Renal cortical epithelial cell (primary cell): ENCODE data around the gene GALNT7. TPM values are rescaled to one million over a fixed set of nuclear protein-coding genes. Genes with fewer than 3 reads are reported as not detected.
"Not testable (repeated sequence)": the region's sequence is repeated elsewhere in the genome, so short reads cannot be mapped to it uniquely, and the experiment has no call there.

ENCODE experiments used
- DNase-seq: peaks from one replicate; pipeline ENCODE4 v3.0.0-alpha.2; 2011; ENCODE audit warnings: low read depth
- total RNA-seq: library from RNA; depleted of rRNA; stranded (reverse); fragments of >200 nt; gene quantifications from 2 replicates; pipeline ENCODE4 v1.2.3, GENCODE V29; 2014

Gene GALNT7
- total RNA-seq, 1 donor from 2014 or later, result 86.4 TPM

- DNase-seq, result peak; percentile 75
Measured at GRCh38 chr4:173167758-173168395, 734 bp upstream of the GALNT7 start.

- DNase-seq, result no peak
Measured at GRCh38 chr4:173169178-173169427, 492 bp downstream of the GALNT7 start.

- DNase-seq, result no peak
Measured at GRCh38 chr4:173169428-173170181, 994 bp downstream of the GALNT7 start.

- DNase-seq, result no peak
Measured at GRCh38 chr4:173170182-173170778, 1.7 kb downstream of the GALNT7 start.

GRCh38 chr4:173171098-173171497, 2.5 kb downstream of the GALNT7 start:
- DNase-seq, result peak; percentile 59

GRCh38 chr4:173171987-173172386, 3.4 kb downstream of the GALNT7 start:
- no peak for DNase-seq

- no peak for DNase-seq
Measured at GRCh38 chr4:173174184-173174583, 5.6 kb downstream of the GALNT7 start.

GRCh38 chr4:173174594-173175012, 6.0 kb downstream of the GALNT7 start:
- DNase-seq, result no peak

GRCh38 chr4:173176010-173176409, 7.4 kb downstream of the GALNT7 start:
- DNase-seq, result no peak

GRCh38 chr4:173177232-173177631, 8.6 kb downstream of the GALNT7 start:
- no peak for DNase-seq

- no peak for DNase-seq
Measured at GRCh38 chr4:173178144-173178543, 9.5 kb downstream of the GALNT7 start.

GRCh38 chr4:173181848-173182247, 13.2 kb downstream of the GALNT7 start:
- DNase-seq, result peak; percentile 79

- DNase-seq, result peak; percentile 79
Measured at GRCh38 chr4:173182403-173182802, 13.8 kb downstream of the GALNT7 start.

GRCh38 chr4:173183659-173184247, 15.1 kb downstream of the GALNT7 start:
- not testable (repeated sequence) for DNase-seq

GRCh38 chr4:173185847-173186510, 17.4 kb downstream of the GALNT7 start:
- no peak for DNase-seq

- DNase-seq, result no peak
Measured at GRCh38 chr4:173187732-173188131, 19.1 kb downstream of the GALNT7 start.

- DNase-seq, result no peak
Measured at GRCh38 chr4:173188648-173189047, 20.0 kb downstream of the GALNT7 start.

- no peak for DNase-seq
Measured at GRCh38 chr4:173189117-173189693, 20.6 kb downstream of the GALNT7 start.

- peak; percentile 82 for DNase-seq
Measured at GRCh38 chr4:173191623-173192041, 23.0 kb downstream of the GALNT7 start.

- no peak for DNase-seq
Measured at GRCh38 chr4:173192375-173193162, 24.0 kb downstream of the GALNT7 start.

- DNase-seq, result no peak
Measured at GRCh38 chr4:173194157-173194556, 25.5 kb downstream of the GALNT7 start.
